ENCODE measurements around the gene HNRNPC. TPM values are rescaled to one million over a fixed set of nuclear protein-coding genes. Genes with fewer than 3 reads are reported as not detected.

Gene HNRNPC
- total RNA-seq, 4 donors from 2014 or later, result 201 to 392 (median 259) TPM

DNA sequence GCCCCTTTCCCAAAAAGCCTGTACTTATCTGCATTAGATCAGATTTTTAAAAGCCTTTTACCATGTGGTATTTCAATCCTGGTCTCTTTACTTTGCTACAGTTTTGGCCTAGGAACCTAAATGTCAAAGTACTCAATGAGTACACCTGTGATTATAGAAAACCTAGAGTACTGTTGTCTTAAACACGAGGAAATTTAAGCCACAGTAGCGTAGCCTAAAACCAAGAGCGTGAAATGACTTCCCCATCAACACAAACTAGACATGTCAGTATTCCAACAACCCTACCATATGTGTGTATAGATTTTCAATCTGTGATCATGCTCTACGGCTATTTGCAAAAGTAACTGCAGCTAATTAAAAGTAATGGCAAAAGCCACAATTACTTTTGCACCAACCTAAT, 60.7 kb downstream of the HNRNPC start:
- H3K4me1 ChIP-seq, result no peaks in the 10 kb centered on the region
- no peaks in the 10 kb centered on the region for H3K9me3 ChIP-seq
- H3K27me3 ChIP-seq, result no peaks in the 10 kb centered on the region
- no peak for DNase-seq
- H3K27ac ChIP-seq, result no peak overlapping the region
- TF ChIP-seq, protein P1, sequence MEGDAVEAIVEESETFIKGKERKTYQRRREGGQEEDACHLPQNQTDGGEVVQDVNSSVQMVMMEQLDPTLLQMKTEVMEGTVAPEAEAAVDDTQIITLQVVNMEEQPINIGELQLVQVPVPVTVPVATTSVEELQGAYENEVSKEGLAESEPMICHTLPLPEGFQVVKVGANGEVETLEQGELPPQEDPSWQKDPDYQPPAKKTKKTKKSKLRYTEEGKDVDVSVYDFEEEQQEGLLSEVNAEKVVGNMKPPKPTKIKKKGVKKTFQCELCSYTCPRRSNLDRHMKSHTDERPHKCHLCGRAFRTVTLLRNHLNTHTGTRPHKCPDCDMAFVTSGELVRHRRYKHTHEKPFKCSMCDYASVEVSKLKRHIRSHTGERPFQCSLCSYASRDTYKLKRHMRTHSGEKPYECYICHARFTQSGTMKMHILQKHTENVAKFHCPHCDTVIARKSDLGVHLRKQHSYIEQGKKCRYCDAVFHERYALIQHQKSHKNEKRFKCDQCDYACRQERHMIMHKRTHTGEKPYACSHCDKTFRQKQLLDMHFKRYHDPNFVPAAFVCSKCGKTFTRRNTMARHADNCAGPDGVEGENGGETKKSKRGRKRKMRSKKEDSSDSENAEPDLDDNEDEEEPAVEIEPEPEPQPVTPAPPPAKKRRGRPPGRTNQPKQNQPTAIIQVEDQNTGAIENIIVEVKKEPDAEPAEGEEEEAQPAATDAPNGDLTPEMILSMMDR (IDR thresholded peaks at IDR 0.05), result no peak
- TF ChIP-seq POLR2A (IDR thresholded peaks at IDR 0.05), result no peak
- H3K4me3 ChIP-seq, result no peak overlapping the region
- peaks cover 0 to 81% (median 3%) of the 10 kb centered on the region in 3 donors for H3K36me3 ChIP-seq

DNA sequence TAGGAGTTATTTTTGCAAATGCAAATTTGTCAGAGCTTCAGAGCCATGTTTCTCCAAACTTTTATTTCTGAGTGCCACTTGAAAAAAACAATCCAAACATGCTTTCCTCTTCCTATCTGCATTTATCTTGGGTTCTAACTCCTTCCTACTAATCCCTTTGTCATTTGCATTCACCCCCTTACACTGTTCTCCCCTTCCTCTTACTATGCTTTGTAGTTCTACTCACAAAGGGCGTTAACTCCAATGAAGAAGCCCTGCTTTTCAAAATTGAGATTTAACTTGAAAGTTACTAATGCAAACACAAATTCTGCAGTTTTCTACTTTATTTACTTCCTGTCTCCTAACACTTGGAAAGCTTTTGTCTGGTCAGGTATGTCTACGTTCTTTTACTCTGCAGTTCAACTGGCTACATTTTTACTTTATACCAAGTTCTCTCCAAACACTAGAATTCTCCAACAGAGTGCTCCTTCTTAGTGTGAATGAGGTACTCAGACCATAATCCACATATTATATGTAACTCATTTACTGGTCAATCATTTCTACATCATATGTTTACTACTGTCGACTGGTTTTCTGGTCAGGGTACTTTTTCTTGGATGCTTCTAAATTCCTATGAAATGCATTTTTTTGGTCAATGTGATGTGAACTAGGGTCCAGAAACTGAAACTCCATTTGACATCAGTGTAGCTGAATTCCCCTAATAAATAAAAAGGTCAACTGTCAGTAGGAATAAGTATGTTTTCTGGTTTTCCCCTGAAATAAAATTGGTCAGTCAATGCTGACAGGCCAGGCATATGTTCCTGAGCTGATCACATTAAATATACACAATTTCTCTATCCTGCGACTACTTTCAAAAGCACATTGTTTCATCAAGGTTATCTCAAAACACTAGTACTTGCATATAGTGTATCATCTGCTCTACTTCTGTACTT, 62.2 kb downstream of the HNRNPC start:
- Histone ChIP-seq H3K4me3 (no peak overlapping the region), H3K36me3 (peaks cover 0 to 68% (median 2%) of the 10 kb centered on the region in 3 donors), H3K9me3 (no peaks in the 10 kb centered on the region), H3K27ac (no peak overlapping the region), H3K27me3 (no peaks in the 10 kb centered on the region), H3K4me1 (no peaks in the 10 kb centered on the region)
- TF ChIP-seq, protein P1 (IDR thresholded peaks at IDR 0.05), result no peak
- TF ChIP-seq POLR2A (IDR thresholded peaks at IDR 0.05), result no peak
- no peak for DNase-seq

DNA sequence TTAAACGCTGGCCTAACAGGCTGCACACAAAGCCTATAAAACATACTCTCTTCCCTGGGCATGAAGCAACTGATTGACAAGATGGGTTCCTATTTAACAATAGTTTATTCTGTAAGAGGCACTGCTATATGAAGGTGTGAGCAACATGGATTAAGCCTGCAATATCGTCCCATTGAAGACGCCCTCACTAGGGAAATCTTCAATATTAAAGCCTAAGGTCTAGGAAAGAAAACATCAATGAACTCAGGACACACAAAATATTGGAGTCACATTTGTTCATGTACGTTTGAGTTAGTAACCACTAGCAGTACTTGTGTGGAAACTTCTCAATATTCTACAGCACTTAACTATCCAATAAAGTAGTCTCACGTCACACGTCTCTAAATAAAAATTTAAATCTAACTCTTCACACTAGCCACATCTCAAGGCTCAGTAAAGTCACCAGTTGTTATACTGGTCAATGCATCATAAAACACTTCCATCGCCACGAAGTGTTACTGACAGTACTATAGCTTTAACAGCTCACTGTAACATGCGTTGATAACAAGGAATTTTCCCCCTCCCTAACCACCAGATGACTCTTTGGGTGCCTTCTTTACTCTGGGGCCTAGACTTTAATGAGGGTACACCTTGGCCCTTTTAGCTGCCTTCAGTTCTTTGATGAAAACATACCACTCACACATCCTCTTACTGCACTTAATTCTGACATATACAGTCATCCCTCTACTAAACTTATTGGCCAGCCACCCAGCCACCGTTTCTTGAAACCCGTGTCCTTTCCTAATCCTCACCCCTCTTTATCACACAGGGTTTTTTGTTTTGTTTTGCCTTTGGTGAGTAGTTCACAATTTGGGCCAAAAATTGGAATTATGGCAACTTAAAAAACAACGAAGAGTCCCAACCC, 63.3 kb downstream of the HNRNPC start:
- no peak overlapping the region for H3K27ac ChIP-seq
- H3K4me1 ChIP-seq, result no peaks in the 10 kb centered on the region
- no peaks in the 10 kb centered on the region for H3K27me3 ChIP-seq
- no peak for DNase-seq
- TF ChIP-seq, protein P1 (IDR thresholded peaks at IDR 0.05), result no peak
- TF ChIP-seq POLR2A (IDR thresholded peaks at IDR 0.05), result no peak
- H3K9me3 ChIP-seq, result no peaks in the 10 kb centered on the region
- H3K4me3 ChIP-seq, result no peak overlapping the region
- peaks cover 0 to 57% (median 0%) of the 10 kb centered on the region in 3 donors for H3K36me3 ChIP-seq

DNA sequence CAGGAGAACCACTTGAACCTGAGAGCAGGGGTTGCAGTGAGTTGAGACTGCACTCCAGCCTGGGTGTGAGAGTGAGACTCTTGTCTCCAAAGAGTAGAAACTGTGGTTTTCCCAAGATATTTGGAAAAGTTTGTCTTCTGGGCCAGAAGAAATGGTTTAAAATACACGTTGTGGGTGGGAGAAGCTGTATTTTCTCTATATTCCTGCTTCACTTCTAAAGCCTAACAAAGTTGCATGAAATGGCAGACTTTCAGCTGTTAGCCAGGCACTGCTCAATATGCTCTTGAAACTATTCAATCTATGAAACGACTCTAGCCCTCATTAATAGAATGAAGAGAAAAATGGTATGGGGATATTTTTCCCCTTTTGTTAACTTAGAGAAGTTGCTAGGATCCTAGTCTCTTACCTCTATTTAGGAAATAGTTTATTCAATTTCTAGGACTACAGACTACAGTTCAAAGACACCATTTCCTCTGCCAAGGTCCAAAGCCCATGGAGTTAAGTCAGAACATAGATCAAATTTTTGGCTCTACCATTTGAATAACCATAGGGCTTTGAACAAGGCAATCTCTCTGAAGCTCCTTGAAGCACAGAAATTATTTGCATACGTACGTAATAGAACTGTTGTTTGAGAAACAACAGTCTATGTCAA, 64.1 kb downstream of the HNRNPC start:
- Histone ChIP-seq H3K4me3 (no peak overlapping the region), H3K36me3 (peaks cover 0 to 53% (median 0%) of the 10 kb centered on the region in 3 donors), H3K9me3 (no peaks in the 10 kb centered on the region), H3K4me1 (no peaks in the 10 kb centered on the region), H3K27ac (no peak overlapping the region), H3K27me3 (no peaks in the 10 kb centered on the region)
- no peak for TF ChIP-seq POLR2A (IDR thresholded peaks at IDR 0.05)
- no peak for DNase-seq

DNA sequence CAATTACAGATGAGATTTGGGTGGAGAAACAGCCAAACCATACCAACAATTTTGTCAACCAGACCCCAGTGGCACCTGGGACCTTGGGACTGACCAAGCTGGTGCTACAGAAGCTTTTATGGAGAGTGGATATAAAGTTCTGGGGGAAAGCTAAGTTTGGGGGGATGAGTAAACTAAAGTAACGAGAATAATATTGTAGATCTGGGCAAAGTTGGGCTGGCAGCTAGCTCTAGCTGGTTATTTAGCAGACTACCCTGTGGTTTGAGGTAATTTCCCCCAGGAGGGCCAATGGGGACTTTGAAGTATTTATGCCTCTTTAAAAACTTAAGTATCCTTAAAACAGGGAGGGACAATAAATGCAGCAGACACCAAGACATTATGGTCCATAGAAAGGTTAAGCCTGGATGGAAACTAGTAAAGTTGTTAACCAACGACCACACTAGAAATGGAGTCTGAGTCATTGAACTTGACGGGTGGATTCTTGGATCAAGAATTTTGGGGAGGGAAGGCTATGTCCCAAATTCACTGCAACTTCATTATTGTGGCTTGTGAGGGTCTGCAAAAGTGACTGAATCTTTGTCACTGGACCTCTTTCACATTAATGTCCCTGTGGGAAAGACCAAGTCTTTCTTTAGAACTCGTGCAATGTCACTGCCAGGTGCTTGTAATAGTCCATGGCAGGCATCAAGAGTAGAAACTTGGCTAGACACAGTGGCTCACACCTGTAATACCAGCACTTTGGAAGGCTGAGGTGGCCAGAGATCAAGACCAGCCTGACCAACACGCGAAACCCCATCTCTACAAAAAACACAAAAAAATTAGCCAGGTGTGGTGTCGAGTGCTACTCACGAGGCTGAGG, 64.8 kb downstream of the HNRNPC start:
- Histone ChIP-seq H3K9me3 (no peaks in the 10 kb centered on the region), H3K36me3 (peaks cover 0 to 45% (median 0%) of the 10 kb centered on the region in 3 donors), H3K27ac (no peak overlapping the region), H3K27me3 (no peaks in the 10 kb centered on the region), H3K4me3 (no peak overlapping the region), H3K4me1 (no peaks in the 10 kb centered on the region)
- TF ChIP-seq, protein P1 (IDR thresholded peaks at IDR 0.05), result no peak
- TF ChIP-seq POLR2A (IDR thresholded peaks at IDR 0.05), result no peak
- DNase-seq, result no peak
